GM12801 (cell line): ENCODE measurements around the gene CLEC14A.

Experiments used
- TF ChIP-seq, protein P1 (sequence below): IDR thresholded peaks from one replicate; pipeline ENCODE4 v1.5.1; 2011; ENCODE audit warnings: control low read depth; ENCODE audit not compliant: insufficient read length; ENCODE audit errors: extremely low read depth

The CLEC14A gene

DNA sequence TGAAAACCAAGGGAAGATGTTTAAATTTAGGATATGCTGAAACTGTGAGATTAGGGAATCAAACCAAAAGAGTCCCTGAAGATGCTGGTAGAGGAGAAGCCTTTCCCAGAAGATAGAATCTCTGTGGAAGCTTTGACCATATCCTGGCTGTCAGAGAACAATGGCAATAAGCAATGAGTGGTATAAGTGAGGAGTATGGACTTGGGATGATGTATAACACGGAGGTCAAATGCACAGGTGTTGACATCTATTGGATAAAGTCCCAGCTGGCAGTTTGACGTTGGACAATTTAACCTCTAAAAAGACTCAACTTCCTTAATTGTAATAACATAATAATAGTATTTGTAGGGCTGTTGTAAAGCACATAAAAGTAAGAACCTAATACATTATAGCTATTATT is 30.1 kb upstream of the CLEC14A start:
- TF ChIP-seq, protein P1, sequence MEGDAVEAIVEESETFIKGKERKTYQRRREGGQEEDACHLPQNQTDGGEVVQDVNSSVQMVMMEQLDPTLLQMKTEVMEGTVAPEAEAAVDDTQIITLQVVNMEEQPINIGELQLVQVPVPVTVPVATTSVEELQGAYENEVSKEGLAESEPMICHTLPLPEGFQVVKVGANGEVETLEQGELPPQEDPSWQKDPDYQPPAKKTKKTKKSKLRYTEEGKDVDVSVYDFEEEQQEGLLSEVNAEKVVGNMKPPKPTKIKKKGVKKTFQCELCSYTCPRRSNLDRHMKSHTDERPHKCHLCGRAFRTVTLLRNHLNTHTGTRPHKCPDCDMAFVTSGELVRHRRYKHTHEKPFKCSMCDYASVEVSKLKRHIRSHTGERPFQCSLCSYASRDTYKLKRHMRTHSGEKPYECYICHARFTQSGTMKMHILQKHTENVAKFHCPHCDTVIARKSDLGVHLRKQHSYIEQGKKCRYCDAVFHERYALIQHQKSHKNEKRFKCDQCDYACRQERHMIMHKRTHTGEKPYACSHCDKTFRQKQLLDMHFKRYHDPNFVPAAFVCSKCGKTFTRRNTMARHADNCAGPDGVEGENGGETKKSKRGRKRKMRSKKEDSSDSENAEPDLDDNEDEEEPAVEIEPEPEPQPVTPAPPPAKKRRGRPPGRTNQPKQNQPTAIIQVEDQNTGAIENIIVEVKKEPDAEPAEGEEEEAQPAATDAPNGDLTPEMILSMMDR = no peak

DNA sequence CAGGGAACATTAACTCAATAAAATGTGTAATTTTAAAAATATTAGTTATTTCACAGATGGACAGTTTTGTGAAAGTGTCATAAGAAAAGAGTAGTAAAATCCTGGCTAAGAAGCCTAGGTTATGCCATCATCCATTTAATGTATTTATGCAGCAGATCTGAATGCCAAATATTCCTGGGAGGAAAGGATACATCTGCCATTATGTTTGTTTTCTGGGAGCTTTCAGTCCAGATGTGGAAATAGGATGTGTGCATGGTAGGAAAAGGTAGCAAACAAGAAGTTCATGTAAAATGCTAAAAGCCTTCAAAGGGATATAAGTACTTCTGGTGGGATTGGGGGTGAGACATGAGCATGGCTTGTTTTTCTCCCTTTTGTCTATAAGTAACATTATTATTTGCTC is 27.0 kb upstream of the CLEC14A start:
- TF ChIP-seq, protein P1 = no peak

DNA sequence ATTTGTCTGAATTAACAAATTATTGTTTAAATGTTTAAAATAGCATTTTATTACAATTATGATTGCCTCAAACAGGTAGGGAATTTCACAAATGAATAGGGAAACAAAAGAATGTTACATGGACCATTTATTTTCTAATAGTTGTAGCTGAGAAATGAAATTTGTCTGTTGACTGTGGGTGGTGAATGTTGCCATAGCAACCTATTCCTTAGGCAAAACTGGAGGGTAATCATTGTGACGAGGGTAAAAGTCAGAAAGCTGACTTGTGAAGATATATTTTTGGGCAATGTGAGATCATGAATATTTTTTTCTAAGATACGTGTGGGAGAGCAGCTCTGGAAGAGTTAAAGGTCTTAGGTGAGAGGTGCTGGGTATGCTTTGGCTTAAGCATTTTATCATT is 24.2 kb upstream of the CLEC14A start:
- TF ChIP-seq, protein P1 = no peak

DNA sequence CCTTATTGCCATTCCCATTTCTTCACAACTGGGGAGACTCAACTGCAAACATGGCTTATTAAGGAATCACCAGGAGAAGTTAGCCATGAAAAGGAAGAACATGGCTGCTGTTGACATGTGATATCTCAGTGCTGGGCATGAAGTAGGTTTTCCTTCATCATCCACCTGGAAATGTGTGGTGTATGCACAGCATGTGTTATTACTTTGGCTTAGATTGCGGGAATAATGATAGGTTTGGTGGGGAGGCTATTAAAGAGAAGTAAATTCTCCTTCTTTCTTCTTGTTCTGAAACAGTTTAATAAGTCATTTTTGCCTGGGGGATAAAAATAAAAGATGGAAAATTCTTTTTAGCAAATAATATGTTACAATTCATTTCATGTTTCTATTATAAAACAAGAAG is 23.7 kb upstream of the CLEC14A start:
- TF ChIP-seq, protein P1 = no peak

- TF ChIP-seq, protein P1 = no peak
Observed at GRCh38 chr14:38278035-38278434, 22.1 kb upstream of the CLEC14A start.

DNA sequence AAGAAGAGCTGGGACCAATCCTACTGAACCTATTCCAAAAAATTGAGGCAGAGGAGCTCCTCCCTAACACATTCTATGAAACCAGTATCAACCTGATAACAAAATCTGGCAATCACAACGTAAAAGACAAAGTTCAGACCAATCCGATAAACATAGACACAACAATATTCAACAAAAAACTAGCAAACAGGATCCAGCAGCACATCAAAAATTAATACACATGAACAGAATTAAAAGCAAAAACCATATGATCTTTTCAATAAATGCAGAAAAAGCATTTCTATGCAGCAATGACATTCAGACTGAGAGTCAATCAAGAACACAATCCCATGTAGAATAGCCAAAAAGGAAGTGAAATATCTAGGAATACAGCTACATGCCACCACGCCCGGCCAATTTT is 7.0 kb upstream of the CLEC14A start:
- TF ChIP-seq, protein P1 = no peak

DNA sequence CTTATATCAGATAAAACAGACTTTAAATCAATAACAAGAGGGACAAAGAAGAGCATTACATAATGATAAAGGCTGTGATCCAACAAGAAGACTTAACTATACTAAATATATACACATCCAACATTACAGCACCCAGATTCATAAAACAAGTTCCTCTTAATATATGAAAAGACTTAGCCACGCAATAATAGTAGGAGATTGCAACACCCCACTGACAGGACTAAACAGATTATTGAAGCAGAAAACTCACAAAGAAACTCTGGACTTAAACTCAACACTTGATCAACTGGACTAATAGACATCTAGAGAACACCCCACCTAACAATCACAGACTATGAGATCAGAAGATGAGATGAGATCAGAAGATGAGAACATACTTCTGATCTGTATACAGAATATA is 5.7 kb upstream of the CLEC14A start:
- TF ChIP-seq, protein P1 = no peak

DNA sequence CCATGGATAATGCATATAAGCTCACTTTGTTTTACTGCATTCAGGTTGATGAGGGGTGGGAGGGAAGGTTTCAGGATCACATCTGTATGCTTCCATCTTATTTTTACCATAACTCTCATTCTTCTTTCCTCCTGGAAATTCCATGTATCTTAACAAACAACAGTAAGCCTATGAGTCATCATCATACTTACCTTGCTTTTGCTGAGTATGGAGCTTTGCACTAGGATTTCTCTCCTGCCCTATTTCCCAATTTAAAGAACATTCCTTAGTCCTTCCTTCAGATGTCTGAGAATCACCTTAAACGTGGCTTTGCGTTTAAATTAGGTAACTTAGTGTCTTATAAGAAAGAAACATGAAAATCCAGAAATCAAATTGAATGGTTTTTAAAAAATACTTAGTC is 1.6 kb upstream of the CLEC14A start:
- TF ChIP-seq, protein P1 = no peak
